Pons (tissue), 1 donor: ENCODE measurements around the gene SOBP.

ENCODE experiments used
- DNase-seq: peaks from one replicate; pipeline ENCODE4 v3.0.0-alpha.2; 2016; ENCODE audit warnings: low spot score

Gene SOBP

GRCh38 chr6:107620732-107621131 is 130.8 kb downstream of the SOBP start:
- no peak for DNase-seq

- no peak for DNase-seq
These were observed 131.5 kb downstream of the SOBP start for GRCh38 chr6:107621229-107621937.

- no peak for DNase-seq
These were observed 132.4 kb downstream of the SOBP start for GRCh38 chr6:107622269-107622668.

- no peak for DNase-seq
These were observed 134.1 kb downstream of the SOBP start for GRCh38 chr6:107624050-107624449.

GRCh38 chr6:107624541-107624940 is 134.6 kb downstream of the SOBP start:
- DNase-seq, result no peak

GRCh38 chr6:107625264-107625663 is 135.3 kb downstream of the SOBP start:
- no peak for DNase-seq

GRCh38 chr6:107626645-107627044 is 136.7 kb downstream of the SOBP start:
- no peak for DNase-seq

- no peak for DNase-seq
These were observed 138.1 kb downstream of the SOBP start for GRCh38 chr6:107627969-107628368.

- no peak for DNase-seq
These were observed 139.0 kb downstream of the SOBP start for GRCh38 chr6:107628878-107629277.

- no peak for DNase-seq
These were observed 139.7 kb downstream of the SOBP start for GRCh38 chr6:107629548-107630129.

- DNase-seq, result no peak
These were observed 140.5 kb downstream of the SOBP start for GRCh38 chr6:107630348-107630977.

- DNase-seq, result no peak
These were observed 142.6 kb downstream of the SOBP start for GRCh38 chr6:107632381-107633136.

- no peak for DNase-seq
These were observed 143.9 kb downstream of the SOBP start for GRCh38 chr6:107633680-107634323.

- no peak for DNase-seq
These were observed 144.6 kb downstream of the SOBP start for GRCh38 chr6:107634324-107635056.

GRCh38 chr6:107635057-107635515 is 145.2 kb downstream of the SOBP start:
- no peak for DNase-seq

- no peak for DNase-seq
These were observed 146.6 kb downstream of the SOBP start for GRCh38 chr6:107636486-107636885.

GRCh38 chr6:107637316-107638315 is 147.7 kb downstream of the SOBP start:
- no peak for DNase-seq

- no peak for DNase-seq
These were observed 148.6 kb downstream of the SOBP start for GRCh38 chr6:107638493-107638892.

GRCh38 chr6:107639511-107639910 is 149.6 kb downstream of the SOBP start:
- no peak for DNase-seq

GRCh38 chr6:107641071-107641470 is 151.2 kb downstream of the SOBP start:
- DNase-seq, result no peak
